ENCODE data around the gene ERF. TPM values are rescaled to one million over a fixed set of nuclear protein-coding genes. Genes with fewer than 3 reads are reported as not detected.

ERF gene
- total and polyA plus RNA-seq, 2 donors from 2014 or later: 31.1 to 61.2 TPM

- DNase-seq (peak in 2 of 5 donors; percentile 15 to 26), FAIRE-seq (no peak)
- intact Hi-C loops (cut with DNase I): no loop called here
- Histone ChIP-seq H3K9ac (ENCODE audit: low read length in 3 of 3) (no peak overlapping the region), H3K27me3 (ENCODE audit: control insufficient read depth, insufficient read depth, low read length) (no peaks in the 10 kb centered on the region), H3K27ac (ENCODE audit: low read depth in 2 of 2, low read length in 2 of 2) (no peak overlapping the region), H3K4me1 (ENCODE audit: control insufficient read depth in 2 of 3, insufficient read depth in 2 of 3, low read depth in 1 of 3, low read length in 3 of 3) (peaks cover 0 to 4% (median 0%) of the 10 kb centered on the region in 3 donors), H3K4me3 (ENCODE audit: low read length in 3 of 3) (no peak overlapping the region), H3K36me3 (ENCODE audit: control insufficient read depth in 2 of 3, insufficient read depth in 3 of 3, low read length in 3 of 3) (peaks cover 0 to 68% (median 40%) of the 10 kb centered on the region in 3 donors), H3K9me3 (ENCODE audit: control insufficient read depth in 2 of 3, insufficient read depth in 1 of 3, low read length in 3 of 3) (no peaks in the 10 kb centered on the region)
- TF ChIP-seq CTCF (IDR thresholded peaks at IDR 0.05; ENCODE audit: borderline replicate concordance, extremely low read depth, insufficient read depth): no peak
Observed at GRCh38 chr19:42203700-42204099, 51.2 kb downstream of the ERF start.

GRCh38 chr19:42202290-42202880 lies 52.5 kb downstream of the ERF start:
- FAIRE-seq (no peak), DNase-seq (peak in 1 of 5 donors; percentile 20)
- Histone ChIP-seq H3K27ac (ENCODE audit: low read depth in 2 of 2, low read length in 2 of 2) (no peak overlapping the region), H3K4me3 (ENCODE audit: low read length in 3 of 3) (no peak overlapping the region), H3K9ac (ENCODE audit: low read length in 3 of 3) (no peak overlapping the region), H3K36me3 (ENCODE audit: control insufficient read depth in 2 of 3, insufficient read depth in 3 of 3, low read length in 3 of 3) (peaks cover 0 to 58% (median 36%) of the 10 kb centered on the region in 3 donors), H3K9me3 (ENCODE audit: control insufficient read depth in 2 of 3, insufficient read depth in 1 of 3, low read length in 3 of 3) (no peaks in the 10 kb centered on the region), H3K4me1 (ENCODE audit: control insufficient read depth in 2 of 3, insufficient read depth in 2 of 3, low read depth in 1 of 3, low read length in 3 of 3) (peaks cover 0 to 4% (median 0%) of the 10 kb centered on the region in 3 donors), H3K27me3 (ENCODE audit: control insufficient read depth, insufficient read depth, low read length) (no peaks in the 10 kb centered on the region)
- TF ChIP-seq CTCF (IDR thresholded peaks at IDR 0.05; ENCODE audit: borderline replicate concordance, extremely low read depth, insufficient read depth): no peak
- intact Hi-C loops (cut with DNase I): no loop called here

GRCh38 chr19:42201489-42202289 lies 53.2 kb downstream of the ERF start:
- TF ChIP-seq CTCF (IDR thresholded peaks at IDR 0.05; ENCODE audit: borderline replicate concordance, extremely low read depth, insufficient read depth): no peak
- Histone ChIP-seq H3K9ac (ENCODE audit: low read length in 3 of 3) (no peak overlapping the region), H3K27ac (ENCODE audit: low read depth in 2 of 2, low read length in 2 of 2) (no peak overlapping the region), H3K4me3 (ENCODE audit: low read length in 3 of 3) (no peak overlapping the region), H3K27me3 (ENCODE audit: control insufficient read depth, insufficient read depth, low read length) (no peaks in the 10 kb centered on the region), H3K36me3 (ENCODE audit: control insufficient read depth in 2 of 3, insufficient read depth in 3 of 3, low read length in 3 of 3) (peaks cover 0 to 56% (median 29%) of the 10 kb centered on the region in 3 donors), H3K4me1 (ENCODE audit: control insufficient read depth in 2 of 3, insufficient read depth in 2 of 3, low read depth in 1 of 3, low read length in 3 of 3) (peaks cover 0 to 4% (median 0%) of the 10 kb centered on the region in 3 donors), H3K9me3 (ENCODE audit: control insufficient read depth in 2 of 3, insufficient read depth in 1 of 3, low read length in 3 of 3) (no peaks in the 10 kb centered on the region)
- DNase-seq (peak in 1 of 5 donors; percentile 70), FAIRE-seq (no peak)
- intact Hi-C loops (cut with DNase I): no loop called here

Data from kidney (tissue), 14 donors.